Erythroblast (primary cell): ENCODE data around the gene PARD6A.

Source experiments
- GATA1 ChIP-seq: IDR thresholded peaks from 2 replicates; pipeline ENCODE4 v1.6.1; 2011; ENCODE audit warnings: low read depth, mild to moderate bottlenecking, control low read depth, low read length, moderate library complexity
- POLR2A ChIP-seq: IDR thresholded peaks from 2 replicates; pipeline ENCODE4 v1.6.1; 2011; ENCODE audit warnings: mild to moderate bottlenecking, low read length

- TF ChIP-seq POLR2A (no peak), GATA1 (no peak)
Measured at GRCh38 chr16:67707790-67708189, 47.0 kb downstream of the PARD6A start.
